Embryonic facial prominence (tissue), 1 donor: Measurements from ENCODE around the gene SLC35D2.
"Not testable (repeated sequence)": the region's sequence is repeated elsewhere in the genome, so short reads cannot be mapped to it uniquely, and the experiment has no call there.

Experiments
- DNase-seq: peaks from one replicate; pipeline ENCODE4 v3.0.0-alpha.2; 2016; ENCODE audit errors: extremely low spot score

The SLC35D2 gene

DNA sequence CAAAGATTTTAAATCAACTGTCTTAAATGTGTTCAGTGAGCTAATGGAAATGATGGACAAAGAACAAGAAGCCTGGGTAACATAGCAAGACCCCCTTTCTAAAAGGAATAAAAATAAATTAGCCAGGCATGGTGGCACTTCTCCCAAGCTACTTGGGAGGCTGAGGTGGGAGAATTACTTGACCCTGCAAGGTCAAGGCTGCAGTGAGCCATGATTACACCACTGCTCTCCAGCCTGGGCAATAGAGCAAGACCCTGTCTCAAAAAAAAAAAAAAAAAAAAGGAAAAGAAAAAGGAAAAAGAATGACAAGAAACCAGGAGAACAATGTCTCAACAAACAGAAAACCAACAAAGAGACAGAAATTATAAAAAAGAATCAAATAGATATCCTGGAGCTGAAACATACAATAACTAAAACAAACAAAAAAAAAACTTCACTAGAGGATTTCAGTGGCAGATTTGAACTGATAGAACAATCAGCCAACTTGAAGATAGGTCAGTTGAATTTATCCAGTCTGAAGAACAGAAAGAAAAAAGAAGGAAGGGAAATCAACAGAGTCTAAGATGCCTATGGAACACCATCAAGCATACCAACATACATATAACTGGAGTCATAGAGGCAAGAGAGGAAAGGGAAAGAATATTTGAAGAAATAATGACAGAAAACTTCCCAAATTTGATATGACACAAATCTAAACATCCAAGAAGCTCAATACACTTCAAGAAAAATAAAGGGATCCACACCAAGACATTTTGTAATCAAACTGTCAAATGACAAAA lies 16.8 kb upstream of the SLC35D2 start:
- no peak for DNase-seq

DNA sequence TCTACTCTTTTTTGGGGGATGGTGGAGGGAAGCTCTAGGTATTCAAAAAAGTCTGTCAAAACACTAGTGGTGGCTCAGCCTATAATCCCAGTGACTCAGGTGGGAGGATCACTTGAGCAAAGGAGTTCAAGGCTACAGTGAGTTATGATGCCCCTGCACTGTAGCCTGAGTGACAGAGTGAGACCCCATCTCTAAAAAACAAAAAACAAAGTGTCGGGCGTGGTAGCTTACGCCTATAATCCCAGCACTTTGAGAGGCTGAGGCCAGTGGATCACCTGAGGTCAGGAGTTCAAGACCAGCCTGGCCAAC lies 15.8 kb upstream of the SLC35D2 start:
- DNase-seq = no peak

DNA sequence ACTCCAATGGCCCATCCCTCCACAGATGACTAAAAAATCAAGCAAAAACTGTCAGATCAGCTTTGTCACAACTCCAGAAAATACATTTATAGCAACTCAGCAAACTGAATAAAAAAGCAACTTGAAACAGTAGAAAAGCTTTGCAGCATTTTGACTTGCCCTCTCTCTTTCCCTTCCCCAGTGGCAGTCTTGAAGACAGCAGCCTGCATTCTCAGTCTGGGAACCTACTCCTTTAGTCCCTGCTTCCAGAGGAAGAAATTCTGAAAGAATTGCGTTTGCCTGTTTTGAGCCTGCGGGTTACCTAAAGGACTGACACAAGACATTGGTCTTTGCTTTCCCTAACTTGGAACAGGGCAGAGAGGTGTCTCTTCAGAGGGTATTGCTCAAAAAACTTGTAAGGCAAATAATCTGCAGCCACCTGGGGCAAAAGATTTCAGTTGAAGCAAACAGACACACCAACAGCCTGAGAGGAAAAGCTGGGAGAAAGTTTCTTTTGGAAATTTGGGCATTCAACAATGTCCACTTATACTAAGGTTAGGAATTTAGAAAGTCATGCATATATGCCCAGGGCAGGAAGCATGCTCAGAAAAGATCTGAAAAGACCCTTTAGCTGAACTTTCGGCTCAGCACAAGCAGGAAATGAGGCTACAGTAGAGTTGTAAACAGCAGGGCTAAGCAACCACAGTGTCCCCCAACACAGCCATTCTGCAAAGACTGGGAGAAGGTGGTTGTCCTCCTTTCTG lies 15.2 kb upstream of the SLC35D2 start:
- no peak for DNase-seq

DNA sequence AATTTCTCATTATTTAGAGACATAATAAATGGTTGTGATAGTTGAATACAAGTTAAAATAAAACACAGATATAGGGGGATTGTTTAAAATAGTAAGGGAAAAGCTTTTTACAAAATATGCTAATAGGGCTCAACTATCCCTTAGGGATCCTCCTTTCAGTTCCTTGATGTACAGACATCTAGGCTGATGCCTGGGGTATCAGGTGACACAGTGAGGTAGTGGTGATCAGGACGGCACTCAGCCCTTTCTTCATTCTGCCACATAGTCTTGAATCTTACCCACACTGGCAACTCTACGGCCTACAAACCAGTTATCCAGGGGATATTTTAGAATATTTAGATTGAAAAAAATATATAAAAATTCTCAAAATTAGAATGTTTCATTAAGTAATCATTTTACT lies 12.5 kb upstream of the SLC35D2 start:
- no peak for DNase-seq

DNA sequence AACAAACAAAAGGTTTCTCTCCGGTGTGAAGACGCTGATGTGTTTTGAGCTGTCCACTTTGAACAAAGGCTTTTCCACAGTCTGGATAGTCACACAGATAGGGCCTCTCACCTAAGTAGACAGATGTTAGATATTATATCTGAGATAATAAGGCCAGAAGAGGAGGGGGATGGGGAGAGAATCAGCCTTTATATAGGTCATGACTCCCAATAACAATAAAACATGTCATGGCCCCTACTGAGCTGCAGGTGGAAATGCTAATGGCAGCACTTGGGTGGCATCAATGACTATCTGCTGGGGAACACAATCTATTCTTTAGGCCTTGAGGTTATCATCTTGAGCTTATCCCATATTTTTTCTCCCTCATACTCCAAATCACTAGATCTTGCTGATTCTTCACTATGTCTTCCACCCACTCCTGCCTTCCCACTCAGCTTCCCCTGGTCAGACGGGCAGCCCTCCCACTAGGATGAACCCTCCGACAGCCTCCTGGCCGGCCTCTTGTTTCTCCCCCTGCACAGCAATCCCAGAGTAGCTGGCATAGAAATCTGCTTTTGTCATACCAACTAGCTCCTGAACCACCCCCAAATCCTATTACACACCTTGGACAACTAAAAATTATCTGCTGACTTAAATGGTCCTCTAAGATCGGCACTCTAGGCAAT lies 11.5 kb upstream of the SLC35D2 start:
- no peak for DNase-seq

DNA sequence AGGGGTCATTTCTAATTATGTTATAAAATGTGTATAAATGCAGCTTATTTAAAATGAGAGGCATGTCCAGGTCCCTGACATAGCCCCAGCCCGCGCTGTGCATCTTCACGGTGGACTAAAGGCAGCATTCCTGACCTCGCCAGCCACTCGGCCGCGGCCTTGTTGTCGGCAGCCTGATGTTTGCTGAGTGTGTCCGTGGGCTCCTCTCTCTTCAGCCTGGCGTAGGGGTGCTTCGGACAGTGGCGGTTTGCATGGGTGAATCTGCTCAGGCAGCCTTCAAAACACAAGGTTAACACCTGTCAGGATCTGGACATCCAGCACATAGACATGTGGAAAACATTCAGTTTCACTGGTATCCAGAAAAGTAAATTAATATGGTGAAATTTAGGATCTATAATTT lies 8.8 kb upstream of the SLC35D2 start:
- no peak for DNase-seq

DNA sequence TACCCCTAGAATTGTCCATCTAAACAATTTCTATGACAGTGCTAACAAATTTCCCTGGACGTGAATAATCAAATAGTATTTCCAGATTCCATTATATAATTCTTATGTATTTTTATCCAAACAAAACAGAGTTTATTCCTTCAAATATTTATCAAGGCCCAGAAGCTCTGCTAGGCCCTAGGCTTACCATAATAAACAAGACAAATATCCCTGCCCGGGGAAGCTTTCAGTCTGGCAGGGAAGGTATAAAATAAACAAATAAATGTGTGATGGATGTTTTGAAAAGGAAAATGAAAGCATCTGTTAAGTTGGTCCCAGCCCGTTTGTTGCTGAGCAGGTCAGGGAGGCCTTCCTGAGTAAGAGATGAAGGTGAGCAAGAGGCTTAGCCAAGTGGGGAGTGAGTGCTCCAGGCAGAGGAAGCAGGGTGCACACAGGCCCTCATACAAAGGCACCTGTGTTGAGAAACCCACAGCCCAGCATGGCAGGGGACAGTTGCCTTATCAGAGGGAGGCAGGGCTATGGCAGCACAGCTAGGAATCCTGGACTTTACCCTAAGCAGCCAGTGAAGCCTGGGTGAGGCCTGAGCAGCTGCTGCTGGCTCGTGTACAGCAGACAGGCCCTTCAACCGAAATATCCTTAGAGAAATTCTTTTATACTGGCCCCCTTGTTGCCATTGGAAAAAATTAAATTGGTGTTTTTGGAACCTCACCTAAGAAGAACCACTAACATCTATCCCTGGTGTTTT lies 7.7 kb upstream of the SLC35D2 start:
- DNase-seq = no peak

DNA sequence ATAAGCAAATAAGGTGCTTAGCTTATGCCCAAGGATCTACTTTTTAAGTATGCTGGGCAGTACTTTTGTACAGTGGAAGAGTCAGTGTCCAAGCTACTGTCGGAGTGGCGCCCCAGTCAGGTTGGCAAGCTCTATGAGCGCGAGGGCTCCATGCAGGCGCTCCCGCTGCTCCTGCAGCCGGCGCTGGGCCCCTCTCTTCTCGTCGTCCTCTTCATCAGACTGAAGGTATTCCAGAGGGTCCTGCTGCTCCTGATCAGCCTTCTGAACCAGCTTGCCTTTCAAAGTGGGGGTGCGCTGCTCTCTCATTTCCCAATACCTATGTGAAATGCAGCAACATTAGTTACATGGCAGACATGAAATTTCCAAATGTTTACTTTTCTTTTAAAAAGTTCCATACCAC lies 4.6 kb upstream of the SLC35D2 start:
- no peak for DNase-seq

DNA sequence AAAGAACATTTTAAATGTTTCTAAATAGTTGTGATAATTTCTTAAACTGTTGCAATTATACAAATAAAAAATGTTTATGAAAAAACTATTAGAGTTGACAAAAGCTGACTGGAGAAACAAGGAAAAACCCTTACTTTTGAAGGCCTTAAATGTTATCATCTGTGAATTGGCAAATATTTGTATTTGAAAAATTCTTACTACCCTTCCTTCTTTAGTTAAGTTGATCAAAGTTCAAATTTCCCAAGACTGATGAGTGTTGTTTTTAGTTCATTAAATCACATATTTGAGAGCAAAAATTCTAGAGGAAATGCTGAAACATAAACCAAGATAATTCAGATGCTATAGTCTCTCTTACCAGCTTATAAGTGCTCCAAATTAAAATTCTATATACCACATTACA lies 2.6 kb upstream of the SLC35D2 start:
- no peak for DNase-seq

DNA sequence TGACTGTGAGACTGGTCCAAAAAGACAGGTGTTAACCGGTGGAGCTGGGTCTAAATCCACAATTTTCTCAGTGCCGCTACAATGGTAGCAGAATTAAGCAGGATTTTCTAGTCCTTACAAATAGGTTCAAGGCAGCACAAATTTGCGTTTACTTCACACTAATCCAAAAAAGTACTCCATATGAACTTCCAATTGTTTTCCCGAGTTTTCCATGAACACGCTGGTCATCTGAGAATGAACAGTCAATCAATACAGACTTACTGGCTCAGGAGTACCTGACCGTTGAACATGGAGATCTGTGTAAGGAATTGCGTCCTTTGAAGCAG lies 709 bp downstream of the SLC35D2 start:
- DNase-seq = no peak

DNA sequence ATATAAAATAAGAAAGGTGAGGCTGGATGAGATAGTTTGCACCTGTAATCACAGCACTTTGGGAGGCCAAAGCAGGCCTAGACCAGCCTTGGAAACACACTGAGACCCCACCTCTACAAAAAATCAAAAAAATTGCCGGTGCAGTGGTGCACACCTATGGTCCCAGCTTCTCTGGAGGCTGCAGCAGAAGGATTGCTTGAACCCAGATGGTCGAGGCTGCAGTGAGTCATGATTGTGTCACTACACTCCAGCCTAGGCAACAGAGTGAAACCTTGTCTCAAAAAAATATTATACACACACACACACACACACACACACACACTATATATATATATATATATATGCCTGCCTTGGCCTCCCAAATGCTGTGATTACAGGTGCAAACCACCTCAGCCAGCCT lies 1.3 kb downstream of the SLC35D2 start:
- DNase-seq = no peak

DNA sequence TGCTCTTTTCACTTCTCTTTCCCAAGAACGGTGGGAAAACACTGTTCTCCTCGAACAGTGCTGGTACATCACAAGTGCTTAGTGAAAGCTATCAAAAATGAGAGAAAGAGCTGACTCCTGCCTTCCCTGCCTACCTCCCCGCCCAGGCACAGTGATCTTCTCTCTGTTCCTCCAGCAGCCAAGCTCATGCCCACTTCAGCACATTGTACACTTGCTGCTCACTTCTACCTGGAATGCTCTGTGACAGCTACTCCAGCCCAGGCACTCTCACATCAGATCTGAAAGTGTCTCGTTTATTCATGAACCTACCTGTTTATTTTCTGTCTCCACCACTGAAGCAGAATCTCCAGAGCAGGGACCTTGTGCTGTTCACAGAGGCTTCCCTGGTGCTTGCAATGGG lies 1.8 kb downstream of the SLC35D2 start:
- DNase-seq = no peak

DNA sequence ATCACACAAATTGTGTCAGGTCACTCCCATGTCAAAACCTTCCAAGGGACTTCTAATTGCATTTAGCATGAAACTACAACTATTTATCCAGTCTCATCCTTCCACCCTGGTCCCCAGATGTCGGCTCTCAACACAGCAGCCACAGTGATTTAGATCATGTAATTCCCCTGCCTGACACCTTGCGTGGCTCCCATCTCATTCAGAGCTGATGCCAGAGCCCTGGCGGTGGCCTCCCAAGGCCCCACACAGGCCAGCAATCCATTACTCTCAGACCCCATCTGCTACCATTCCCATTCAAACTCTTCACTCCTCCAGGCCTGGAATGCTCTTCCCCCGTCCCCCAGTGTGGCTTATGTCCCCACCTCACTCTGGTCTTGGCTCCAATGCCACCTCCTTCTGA lies 2.4 kb downstream of the SLC35D2 start:
- no peak for DNase-seq

DNA sequence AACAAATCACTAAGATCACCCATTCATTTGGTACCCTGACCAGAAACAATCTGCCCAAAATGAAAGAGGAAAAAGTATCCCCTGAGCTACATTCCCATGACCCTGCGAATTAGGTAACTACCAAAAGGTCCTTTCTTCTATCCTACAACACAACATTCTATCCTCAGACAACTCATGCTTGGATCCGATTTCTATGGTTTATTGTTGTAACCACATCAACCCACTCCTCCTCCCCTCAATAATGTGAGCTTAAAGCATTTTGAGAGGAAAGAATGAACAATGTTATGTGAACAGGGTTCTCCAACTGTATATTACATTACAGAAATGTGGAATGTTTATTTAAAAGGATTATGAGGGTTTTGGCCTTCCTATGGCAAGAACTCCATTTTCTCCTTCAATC lies 4.0 kb downstream of the SLC35D2 start:
- peak; percentile 9 for DNase-seq

DNA sequence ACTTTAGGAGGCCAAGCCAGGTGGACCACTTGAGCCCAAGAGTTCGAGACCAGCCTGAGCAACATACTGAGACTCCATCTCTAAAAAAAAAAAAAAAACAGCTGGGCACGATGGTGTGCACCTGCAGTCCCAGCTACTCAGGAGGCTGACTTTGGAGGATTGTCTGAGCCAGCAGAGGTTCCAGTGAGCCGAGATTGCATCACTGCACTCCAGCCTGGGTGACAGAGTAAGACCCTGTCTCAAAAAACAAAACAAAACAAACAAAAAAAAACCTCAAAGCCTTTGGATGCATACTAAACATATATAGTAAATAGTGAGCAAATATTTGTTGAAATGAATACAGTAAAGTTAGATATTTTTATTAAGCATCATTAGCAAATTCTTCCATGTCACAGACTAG lies 5.3 kb downstream of the SLC35D2 start:
- no peak for DNase-seq

DNA sequence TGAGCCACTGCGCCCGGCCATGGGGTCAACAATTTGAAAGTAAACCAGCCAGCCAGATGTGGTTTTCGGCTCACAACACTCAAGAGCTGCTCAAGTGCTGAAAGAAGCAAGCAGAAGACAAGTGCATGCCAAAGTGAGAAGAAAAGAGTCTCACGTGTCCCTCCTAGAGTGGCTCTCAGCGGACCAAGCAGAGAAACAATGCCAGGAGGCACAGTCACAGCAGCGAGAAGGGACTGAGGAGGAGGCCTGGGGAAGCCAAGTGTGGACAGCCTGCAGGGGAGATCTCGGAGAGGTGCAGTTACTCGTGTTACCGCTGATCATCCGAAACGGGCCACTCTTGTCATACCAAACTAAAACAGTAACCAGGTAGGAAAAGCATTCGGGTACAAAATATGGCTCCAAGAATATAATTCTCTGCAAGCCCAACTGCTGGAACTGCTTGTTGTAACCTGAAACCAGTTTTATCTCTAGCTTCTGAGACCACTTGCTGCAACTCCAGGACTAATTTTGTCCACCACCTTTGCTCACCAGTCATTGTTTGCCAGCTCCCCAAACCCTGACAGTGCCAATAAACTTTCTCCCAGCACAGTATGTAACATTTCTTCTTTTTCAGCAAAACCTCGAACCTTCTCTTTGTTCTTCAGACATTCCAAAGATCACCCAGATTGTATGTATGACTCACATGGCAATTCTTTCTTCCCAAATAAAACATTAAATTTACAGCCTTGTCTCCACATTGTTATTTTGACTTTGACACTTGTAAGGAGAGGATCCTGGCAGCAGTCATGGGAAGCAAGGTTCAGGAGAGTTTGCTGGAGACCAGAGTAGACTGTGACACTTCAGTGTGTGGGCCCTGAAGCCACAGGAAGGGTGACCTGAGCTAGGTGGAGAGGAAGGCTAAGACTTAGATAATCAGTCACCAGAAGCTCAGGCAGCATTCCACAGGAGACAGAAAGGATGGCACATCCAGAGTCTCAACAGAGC lies 6.3 kb downstream of the SLC35D2 start:
- DNase-seq = no peak

DNA sequence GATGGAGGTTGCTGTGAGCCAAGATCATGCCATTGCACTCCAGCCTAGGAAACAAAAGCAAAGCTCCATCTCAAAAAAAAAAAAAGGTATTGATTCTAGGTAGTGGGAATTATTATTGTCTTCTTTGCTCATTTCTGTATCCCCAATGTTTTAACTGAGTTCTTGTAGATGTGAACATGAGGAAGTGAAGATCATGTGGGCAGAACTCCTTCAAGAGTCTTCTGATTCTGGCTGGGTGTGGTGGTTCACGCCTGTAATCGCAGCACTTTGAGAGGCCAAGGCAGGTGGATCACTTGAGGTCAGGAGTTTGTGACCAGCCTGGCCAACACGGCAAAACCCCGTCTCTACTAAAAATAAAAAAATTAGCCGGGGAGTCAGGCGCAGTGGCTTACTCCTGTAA lies 8.0 kb downstream of the SLC35D2 start:
- not testable (repeated sequence) for DNase-seq

DNA sequence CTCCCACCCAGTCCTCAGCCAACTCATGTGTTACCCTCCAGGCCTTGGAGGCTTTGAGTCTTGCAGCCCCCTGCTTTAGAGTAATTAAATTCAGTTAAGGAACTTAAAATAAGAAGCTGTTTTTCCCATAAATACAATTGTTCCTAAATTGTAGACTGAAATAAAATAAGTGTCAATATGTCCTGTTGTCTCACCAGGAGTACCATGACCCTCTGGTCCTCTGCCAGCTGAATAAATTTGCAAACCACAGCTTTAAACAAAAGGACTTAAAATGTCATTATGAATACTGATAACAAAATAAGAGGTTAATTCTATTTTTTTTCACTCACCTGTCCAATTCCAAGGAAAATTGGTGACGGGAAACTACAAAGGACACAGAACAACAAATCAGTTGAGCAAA lies 15.6 kb downstream of the SLC35D2 start:
- no peak for DNase-seq

DNA sequence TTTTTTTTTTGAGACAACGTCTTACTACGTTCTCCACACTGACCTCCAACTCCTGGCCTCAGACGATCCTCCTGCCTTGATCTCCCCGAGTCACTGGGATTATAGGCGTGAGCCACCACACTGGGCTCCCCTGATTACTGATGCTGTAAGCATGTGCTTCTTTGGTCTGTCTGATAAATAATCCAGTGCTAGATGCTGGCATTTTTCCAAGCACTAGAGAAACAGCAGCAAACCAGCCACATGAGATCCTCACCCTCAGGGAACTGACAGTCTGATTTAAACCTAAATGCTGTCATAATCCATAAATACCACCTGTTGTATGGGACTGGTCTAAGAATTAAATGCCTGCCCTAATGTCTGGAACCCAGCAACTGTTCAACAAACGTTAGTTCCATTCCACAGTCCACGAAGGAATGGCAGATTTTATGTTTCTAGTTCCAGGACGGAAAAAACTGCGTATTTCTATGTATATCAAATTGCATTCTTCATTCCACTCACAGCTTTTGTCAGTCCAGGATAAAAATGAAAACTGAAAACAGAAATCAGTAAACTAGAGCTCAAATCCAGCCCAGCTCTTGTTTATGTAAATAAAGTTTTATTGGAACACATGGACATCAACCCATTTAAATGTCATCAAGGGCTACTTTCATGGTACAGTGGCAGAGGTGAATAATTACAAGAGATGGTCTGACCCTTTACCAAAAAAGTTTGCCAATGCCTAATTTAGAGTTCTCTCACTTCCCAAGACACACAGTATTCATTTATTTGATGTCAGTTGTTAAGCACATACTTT lies 20.1 kb downstream of the SLC35D2 start:
- DNase-seq = no peak

DNA sequence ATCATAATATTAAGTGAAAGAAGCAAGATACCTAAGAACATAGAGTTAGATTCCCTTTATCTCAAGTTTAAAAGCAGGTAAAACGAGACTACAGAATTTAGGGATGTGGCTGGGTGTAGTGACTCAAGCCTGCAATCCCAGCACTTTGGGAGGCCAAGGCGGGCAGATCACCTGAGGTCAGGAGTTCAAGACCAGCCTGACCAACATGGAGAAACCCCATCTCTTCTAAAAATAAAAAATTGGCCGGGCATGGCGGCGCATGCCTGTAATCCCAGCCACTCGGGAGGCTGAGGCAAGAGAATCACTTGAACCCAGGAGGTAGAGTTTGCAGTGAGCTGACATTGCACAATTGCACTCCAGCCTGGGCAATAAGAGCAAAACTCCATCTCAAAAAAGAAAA lies 21.4 kb downstream of the SLC35D2 start:
- DNase-seq = not testable (repeated sequence)

DNA sequence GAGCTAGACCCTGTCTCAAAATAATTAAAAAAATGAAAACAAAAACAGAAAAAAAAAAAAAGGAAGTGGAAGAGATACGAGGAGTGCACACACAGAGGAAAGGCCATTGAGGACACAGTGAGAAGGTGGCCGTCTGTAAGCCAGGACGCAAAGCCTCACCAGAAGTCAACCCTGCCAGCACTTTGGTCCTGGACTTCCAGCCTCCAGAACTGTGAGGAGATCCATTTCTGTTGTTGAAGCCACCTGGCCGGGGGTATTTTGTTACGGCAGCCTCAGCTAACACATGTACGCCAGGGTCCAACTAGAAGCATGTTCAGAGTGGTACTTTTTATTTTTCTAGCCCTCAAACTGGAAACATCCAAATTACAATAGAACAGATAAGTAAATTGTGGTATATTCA lies 21.8 kb downstream of the SLC35D2 start:
- no peak for DNase-seq
